Measurements from ENCODE around the gene FKBP4.

DNA sequence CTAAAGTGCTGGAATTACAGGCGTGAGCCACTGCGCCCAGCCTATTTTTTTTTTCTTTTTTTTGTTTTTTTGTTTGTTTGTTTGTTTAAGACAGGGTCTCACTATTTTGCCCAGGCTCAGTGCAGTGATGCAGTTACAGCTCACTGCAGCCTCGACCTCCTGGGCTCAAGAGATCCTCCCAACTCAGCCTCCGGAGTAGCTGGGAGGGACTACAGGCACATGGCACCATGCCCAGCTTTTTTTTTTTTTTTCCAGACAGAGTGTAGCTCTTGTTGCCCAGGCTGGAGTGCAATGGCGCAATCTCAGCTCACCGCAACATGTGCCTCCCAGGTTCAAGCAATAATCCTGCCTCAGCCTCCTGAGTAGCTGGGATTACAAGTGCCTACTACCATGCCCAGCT is 11.9 kb downstream of the FKBP4 start:
- TF ChIP-seq, protein P1, sequence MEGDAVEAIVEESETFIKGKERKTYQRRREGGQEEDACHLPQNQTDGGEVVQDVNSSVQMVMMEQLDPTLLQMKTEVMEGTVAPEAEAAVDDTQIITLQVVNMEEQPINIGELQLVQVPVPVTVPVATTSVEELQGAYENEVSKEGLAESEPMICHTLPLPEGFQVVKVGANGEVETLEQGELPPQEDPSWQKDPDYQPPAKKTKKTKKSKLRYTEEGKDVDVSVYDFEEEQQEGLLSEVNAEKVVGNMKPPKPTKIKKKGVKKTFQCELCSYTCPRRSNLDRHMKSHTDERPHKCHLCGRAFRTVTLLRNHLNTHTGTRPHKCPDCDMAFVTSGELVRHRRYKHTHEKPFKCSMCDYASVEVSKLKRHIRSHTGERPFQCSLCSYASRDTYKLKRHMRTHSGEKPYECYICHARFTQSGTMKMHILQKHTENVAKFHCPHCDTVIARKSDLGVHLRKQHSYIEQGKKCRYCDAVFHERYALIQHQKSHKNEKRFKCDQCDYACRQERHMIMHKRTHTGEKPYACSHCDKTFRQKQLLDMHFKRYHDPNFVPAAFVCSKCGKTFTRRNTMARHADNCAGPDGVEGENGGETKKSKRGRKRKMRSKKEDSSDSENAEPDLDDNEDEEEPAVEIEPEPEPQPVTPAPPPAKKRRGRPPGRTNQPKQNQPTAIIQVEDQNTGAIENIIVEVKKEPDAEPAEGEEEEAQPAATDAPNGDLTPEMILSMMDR (IDR thresholded peaks at IDR 0.05): no peak
- no peak for TF ChIP-seq POLR2A (IDR thresholded peaks at IDR 0.05)
